Germinal center (tissue), 1 donor: ENCODE measurements around the gene LARP4B.

ENCODE experiments used
- DNase-seq: peaks from one replicate; pipeline ENCODE4 v3.0.0; 2012; ENCODE audit warnings: mixed read lengths, low spot score

Gene LARP4B

DNA sequence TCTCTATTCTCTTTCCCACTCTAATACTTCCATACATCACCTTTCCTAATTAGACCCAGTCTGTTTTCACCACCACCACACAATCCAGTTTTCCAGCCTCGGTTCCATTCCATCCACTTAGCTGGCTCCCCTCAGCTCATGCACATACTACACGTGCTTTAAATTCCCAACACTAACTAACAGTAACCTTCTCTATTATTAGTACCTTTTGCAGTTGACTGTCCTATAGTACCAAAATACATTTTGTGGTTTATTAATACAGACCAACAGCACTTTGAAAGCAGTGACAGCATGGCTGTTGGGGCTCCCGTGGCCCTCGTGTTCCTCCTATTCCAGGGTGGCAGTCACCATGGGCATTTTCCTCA is 64.9 kb downstream of the LARP4B start:
- no peak for DNase-seq

- DNase-seq = no peak
These were observed 65.5 kb downstream of the LARP4B start for GRCh38 chr10:865924-866576.

DNA sequence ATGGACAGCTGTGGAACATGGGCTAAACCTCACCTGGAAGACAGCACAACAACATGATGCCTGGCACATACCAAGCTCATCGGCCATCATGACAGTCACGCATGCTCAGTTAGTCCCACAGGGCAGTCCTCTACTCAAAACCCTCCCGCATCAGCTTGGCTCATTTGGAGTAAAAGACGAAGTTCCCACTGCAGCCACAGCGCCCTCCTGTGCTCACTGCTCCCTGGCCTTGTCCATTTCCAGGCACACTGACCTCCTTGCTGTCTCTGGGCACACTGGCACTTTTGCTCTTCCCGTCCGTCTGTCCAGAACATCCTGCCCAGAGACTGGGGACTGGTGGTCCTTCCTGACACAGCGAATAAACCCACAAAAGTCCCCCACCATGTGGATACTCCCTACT is 66.2 kb downstream of the LARP4B start:
- DNase-seq = no peak

GRCh38 chr10:860519-860918 is 71.0 kb downstream of the LARP4B start:
- no peak for DNase-seq

DNA sequence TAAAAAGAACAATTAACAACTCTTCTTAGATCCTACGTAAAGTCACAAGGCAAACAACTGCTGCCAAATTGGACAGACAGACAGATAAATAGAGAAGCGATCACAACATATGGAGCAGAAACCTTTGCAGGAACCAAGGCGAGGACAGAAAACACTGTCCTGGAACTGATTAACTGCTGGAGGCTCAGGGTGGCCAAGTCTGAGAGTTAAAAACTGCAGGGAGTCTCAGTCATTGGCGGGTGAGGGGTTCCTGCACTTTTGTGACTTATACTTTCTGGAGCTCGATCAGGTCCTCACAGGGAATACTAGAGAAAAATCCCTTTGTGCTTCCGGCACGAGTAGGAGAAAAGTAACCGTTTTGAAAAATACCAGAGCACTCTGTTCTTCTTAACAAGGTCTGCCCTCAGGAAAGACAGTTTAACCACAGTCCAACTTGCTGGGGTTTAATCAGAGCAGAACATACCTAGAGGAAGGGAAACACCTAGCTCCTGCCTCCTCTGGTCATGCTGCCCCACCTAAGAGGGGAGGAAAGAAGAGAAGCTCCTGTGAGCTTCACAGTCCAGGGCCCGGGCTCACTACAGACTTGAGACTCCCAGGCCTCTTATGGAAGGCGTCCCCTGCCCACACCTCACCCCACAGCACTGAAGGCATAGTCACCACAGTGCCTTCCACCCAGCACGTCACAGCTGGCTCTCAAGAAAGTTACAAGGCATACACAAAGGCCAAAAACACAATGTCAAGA is 74.9 kb downstream of the LARP4B start:
- DNase-seq = no peak

DNA sequence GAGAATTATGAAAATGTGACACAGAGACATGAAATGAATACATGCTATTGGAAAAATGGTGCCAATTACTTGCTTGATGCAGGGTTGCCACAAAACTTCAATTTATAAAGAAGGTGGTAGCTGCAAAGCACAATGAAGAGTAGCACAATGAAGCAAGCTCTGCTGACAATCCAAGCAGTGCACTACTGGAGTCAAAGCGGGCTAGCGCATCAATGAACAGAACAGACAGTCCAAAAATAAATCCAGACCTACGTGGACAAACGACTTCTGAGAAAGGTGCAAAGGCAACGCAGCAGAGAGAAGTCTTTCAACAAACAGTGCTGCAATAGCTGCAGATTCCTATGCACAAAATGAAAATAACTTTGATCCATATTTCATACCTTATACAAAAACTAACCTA is 75.8 kb downstream of the LARP4B start:
- no peak for DNase-seq

DNA sequence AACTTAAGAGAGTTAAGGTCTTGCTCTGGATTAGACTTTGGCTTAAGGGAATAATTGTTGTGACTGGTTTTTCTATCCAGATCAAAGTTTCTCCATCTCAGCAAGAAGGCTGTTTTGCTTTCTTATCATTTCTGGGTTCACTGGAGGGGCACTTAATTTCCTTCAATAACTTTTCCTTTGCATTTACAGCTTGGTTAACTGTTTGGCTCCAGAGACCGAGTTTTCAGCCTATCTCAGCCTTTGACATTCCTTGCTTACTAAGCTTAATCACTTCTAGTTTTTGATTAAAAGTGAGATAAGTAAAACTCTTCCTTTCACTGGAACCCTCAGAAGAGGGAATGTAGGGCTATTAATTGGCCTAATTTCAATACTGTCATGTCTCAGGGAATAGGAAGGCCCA is 76.4 kb downstream of the LARP4B start:
- DNase-seq = no peak

DNA sequence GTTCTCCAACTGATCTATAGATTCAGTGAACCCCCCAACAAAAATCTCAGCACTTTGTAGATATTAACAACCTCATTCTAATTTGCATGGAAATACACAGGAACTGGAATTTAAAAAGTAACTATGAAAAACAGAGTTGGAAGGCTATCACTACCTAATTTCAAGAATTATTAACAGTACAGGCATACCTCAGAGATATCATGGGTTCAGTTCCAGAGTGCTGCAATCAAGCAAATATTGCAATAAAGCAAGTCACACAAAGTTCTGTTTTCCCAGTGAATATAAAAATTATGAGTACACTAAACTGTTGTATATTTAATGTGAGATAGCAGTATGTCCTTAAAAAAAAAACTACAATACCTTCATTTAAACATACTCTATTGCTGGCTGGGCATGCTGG is 78.5 kb downstream of the LARP4B start:
- no peak for DNase-seq

- DNase-seq = no peak
These were observed 79.1 kb downstream of the LARP4B start for GRCh38 chr10:852386-852785.

DNA sequence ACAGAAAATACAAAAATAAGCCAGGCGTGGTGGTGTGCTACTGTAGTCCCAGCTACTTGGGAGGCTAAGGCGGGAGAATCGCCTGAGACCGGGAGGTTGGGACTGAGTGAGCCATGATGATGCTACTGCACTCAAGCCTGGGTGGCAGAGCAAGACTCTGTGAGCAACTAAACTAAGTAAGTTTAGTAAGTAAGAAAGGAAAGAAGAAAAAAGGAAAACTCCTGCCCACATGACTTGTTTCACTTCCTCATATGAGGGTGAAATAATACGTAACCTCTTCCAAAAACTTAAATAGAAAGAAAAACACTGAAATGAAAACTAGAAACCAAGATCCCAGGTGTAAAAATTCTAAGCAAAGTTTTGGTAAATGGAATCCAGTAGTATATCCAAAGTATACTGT is 79.6 kb downstream of the LARP4B start:
- DNase-seq = peak; percentile 42

DNA sequence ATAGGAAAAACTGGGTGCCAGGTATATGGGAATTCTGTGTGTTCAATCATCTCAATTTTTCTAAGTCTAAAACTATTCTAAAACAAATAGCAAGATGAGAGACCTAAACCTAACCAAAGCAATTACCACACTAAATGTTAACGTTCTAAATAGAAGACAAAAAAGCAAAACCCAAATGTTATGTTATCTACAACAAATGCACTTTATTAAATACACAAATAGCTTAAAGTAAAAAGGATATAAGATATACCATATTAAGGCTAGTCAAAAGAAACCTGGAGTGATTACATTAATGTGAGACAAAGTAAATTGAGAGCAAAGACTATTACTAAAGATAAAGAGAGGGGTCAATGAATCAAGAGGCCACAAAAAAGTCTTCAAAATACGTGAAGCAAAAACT is 81.4 kb downstream of the LARP4B start:
- no peak for DNase-seq

- DNase-seq = no peak
These were observed 83.6 kb downstream of the LARP4B start for GRCh38 chr10:847868-848267.

GRCh38 chr10:846126-846685 is 85.3 kb downstream of the LARP4B start:
- no peak for DNase-seq

DNA sequence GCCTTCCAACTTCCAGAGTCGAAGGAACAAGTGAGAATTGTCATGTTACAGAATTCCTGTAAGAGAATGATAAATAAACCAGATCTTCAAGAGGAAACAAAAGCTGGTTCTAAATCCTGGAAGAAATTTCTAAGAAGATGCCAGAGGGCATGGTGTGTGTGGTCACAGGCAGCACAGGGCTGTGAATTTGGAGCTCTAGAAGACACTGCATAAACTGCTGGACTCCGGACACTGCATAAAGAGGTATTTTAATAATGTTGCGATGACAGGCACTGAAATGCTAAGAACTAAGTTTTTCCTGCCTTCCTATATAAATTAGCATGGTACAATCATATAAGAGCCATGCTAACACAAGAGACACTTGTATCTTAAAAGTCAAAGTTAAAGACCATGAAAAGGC is 86.0 kb downstream of the LARP4B start:
- DNase-seq = no peak

GRCh38 chr10:844552-844951 is 87.0 kb downstream of the LARP4B start:
- no peak for DNase-seq

GRCh38 chr10:843703-844102 is 87.8 kb downstream of the LARP4B start:
- DNase-seq = no peak

DNA sequence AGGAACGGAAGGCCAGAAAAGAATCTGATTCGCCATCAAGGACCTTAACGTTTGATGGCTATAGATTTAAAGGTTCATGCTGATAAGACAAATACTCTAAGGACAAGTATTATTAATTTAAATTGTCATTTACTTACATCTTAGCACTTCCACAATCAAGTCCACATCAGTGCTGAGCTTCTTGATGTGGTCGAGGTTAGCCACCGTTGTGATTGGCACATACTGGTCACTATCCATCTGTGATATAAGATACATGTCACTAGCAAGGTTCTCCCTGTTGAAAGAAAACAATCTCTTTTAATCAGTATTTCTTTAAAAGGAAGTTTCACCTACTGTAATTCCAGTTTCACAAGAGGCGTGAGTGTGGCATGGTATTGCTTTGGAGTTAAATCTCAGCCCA is 88.7 kb downstream of the LARP4B start:
- no peak for DNase-seq

DNA sequence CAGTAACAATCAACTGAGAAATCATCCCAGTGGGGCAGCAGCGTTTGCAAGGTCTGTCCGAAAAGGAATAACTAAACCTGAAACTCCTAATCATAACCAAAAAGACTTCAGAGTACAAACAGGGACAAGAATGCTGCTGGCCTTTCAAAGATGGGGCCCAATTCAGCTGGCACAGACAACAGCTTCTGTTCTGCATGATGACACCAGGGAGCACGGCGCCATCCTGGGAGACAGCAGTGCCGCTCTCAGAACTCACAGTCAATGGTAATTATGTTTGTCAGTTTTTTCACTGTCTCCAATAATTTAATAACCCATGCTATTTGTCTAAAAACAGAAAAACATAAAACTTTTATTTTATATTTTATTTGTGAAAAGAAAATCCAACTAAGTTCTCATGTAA is 90.0 kb downstream of the LARP4B start:
- DNase-seq = no peak

GRCh38 chr10:839550-840205 is 91.8 kb downstream of the LARP4B start:
- no peak for DNase-seq

- DNase-seq = no peak
These were observed 94.7 kb downstream of the LARP4B start for GRCh38 chr10:836782-837181.

GRCh38 chr10:834493-834892 is 97.0 kb downstream of the LARP4B start:
- DNase-seq = no peak

DNA sequence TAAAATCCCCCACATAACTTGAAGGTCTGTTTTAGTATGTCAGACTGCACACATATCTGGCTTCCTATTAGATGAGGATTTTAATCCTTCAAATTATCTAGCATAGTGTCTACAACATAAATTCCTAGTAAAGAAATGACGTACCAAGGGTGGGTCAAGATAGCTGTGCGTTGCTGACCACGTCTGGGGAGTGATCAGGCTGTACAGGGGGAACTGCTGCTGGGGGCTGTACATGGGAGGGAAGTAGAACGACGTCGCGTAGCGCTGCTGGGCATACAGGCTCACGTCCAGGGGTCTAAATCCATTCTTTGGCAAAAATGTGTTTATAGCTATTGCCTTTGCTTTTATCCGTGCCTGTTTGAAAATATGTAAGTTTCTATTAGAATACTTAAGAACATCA is 102.3 kb downstream of the LARP4B start:
- no peak for DNase-seq

DNA sequence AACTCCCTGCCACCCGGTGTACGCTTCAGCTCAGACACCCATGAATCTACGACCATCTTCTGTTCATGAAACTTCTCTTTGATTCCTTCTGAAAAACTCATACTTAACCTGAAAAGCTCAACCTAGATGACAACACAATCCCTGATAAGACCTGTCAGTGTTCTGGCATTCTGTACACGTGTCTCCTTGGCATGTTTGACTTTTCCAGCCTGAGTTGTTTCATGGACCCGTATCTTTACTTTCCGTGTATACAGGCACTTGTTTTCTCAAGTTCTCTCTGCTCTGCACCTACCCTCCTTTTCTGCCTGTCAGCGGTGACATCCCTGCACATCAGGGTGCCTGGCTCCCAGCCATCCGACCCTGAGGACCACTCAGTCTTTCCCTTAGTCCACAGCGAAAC is 103.3 kb downstream of the LARP4B start:
- DNase-seq = no peak
